Activated CD4-positive, alpha-beta T cell treated with anti-CD3 and anti-CD28 coated beads, Interleukin-2, amount 50 U/mL, for 16 hours (primary cell): Measurements from ENCODE around the gene JPT2.

Experiments
- DNase-seq: peaks from one replicate; pipeline ENCODE4 v3.0.0-alpha.2; 2020

Gene JPT2

GRCh38 chr16:1653023-1653422 lies 25.1 kb upstream of the JPT2 start:
- no peak for DNase-seq

- DNase-seq: no peak
Measured at GRCh38 chr16:1654505-1655268, 23.4 kb upstream of the JPT2 start.

GRCh38 chr16:1655269-1655807 lies 22.7 kb upstream of the JPT2 start:
- DNase-seq: no peak

- no peak for DNase-seq
Measured at GRCh38 chr16:1655909-1656807, 21.9 kb upstream of the JPT2 start.

- no peak for DNase-seq
Measured at GRCh38 chr16:1656808-1657617, 21.1 kb upstream of the JPT2 start.

- DNase-seq: no peak
Measured at GRCh38 chr16:1657841-1658240, 20.2 kb upstream of the JPT2 start.

- peak; percentile 13 for DNase-seq
Measured at GRCh38 chr16:1659031-1659430, 19.0 kb upstream of the JPT2 start.

- no peak for DNase-seq
Measured at GRCh38 chr16:1661826-1662225, 16.3 kb upstream of the JPT2 start.

GRCh38 chr16:1662543-1662942 lies 15.5 kb upstream of the JPT2 start:
- DNase-seq: no peak

- no peak for DNase-seq
Measured at GRCh38 chr16:1665829-1666228, 12.2 kb upstream of the JPT2 start.

- no peak for DNase-seq
Measured at GRCh38 chr16:1666316-1666715, 11.8 kb upstream of the JPT2 start.

- DNase-seq: no peak
Measured at GRCh38 chr16:1667271-1667670, 10.8 kb upstream of the JPT2 start.

GRCh38 chr16:1667916-1668315 lies 10.2 kb upstream of the JPT2 start:
- DNase-seq: no peak

GRCh38 chr16:1668612-1669319 lies 9.3 kb upstream of the JPT2 start:
- DNase-seq: no peak

GRCh38 chr16:1669698-1670097 lies 8.4 kb upstream of the JPT2 start:
- no peak for DNase-seq

GRCh38 chr16:1670371-1670770 lies 7.7 kb upstream of the JPT2 start:
- DNase-seq: no peak

GRCh38 chr16:1670866-1671265 lies 7.2 kb upstream of the JPT2 start:
- DNase-seq: no peak

GRCh38 chr16:1673424-1674151 lies 4.5 kb upstream of the JPT2 start:
- no peak for DNase-seq

- DNase-seq: no peak
Measured at GRCh38 chr16:1674306-1674705, 3.8 kb upstream of the JPT2 start.

GRCh38 chr16:1674751-1675664 lies 3.1 kb upstream of the JPT2 start:
- no peak for DNase-seq

- no peak for DNase-seq
Measured at GRCh38 chr16:1676661-1677060, 1.4 kb upstream of the JPT2 start.
